Esophagus muscularis mucosa (tissue), 4 donors: ENCODE data around the gene OLFML1.

Experiments used
- EP300 ChIP-seq: sonication (generic); formaldehyde crosslinking; IDR thresholded peaks from one replicate; pipeline ENCODE4 v1.6.1; 2017; ENCODE audit warnings: antibody characterized with exemption
- POLR2A ChIP-seq: fragments of 450-650 bp; IDR thresholded peaks from one replicate; pipeline ENCODE4 v1.6.1; 2017; ENCODE audit warnings: antibody characterized with exemption, moderate library complexity, mild to moderate bottlenecking, low read depth
- POLR2AphosphoS5 ChIP-seq, 2 donors: sonication (generic); formaldehyde crosslinking; IDR thresholded peaks; one replicate each; pipeline ENCODE4 v1.6.1; 2017; ENCODE audit warnings: antibody characterized with exemption in 2 of 2
- TF ChIP-seq, protein P1 (sequence below), 3 experiments: fragments of 200-600 bp in 2 of 3; fragments of 450-650 bp in 1 of 3; sonication (generic) in 2 of 3; IDR thresholded peaks; one replicate each; pipeline ENCODE4 v1.5.1; 2017 to 2019; ENCODE audit warnings: antibody characterized with exemption in 3 of 3, mild to moderate bottlenecking in 2 of 3, moderate library complexity in 1 of 3

GRCh38 chr11:7467652-7468051 is 17.7 kb upstream of the OLFML1 start:
- TF ChIP-seq, protein P1, sequence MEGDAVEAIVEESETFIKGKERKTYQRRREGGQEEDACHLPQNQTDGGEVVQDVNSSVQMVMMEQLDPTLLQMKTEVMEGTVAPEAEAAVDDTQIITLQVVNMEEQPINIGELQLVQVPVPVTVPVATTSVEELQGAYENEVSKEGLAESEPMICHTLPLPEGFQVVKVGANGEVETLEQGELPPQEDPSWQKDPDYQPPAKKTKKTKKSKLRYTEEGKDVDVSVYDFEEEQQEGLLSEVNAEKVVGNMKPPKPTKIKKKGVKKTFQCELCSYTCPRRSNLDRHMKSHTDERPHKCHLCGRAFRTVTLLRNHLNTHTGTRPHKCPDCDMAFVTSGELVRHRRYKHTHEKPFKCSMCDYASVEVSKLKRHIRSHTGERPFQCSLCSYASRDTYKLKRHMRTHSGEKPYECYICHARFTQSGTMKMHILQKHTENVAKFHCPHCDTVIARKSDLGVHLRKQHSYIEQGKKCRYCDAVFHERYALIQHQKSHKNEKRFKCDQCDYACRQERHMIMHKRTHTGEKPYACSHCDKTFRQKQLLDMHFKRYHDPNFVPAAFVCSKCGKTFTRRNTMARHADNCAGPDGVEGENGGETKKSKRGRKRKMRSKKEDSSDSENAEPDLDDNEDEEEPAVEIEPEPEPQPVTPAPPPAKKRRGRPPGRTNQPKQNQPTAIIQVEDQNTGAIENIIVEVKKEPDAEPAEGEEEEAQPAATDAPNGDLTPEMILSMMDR (IDR thresholded peaks at IDR 0.05) = no peak
- TF ChIP-seq EP300 (no peak), POLR2A (no peak), POLR2AphosphoS5 (IDR thresholded peaks at IDR 0.05) (no peak)
